Prostate gland (tissue), 2 donors: Measurements from ENCODE around the gene GPC5. TPM values are rescaled to one million over a fixed set of nuclear protein-coding genes. Genes with fewer than 3 reads are reported as not detected.

Experiments
- DNase-seq: peaks from one replicate; pipeline ENCODE4 v3.0.0-alpha.2; 2019; ENCODE audit warnings: low spot score
- H3K27ac ChIP-seq, 2 donors: fragments of 200-600 bp; sonication (generic); 2 replicates each; pipeline ENCODE4 v1.5.1; 2017 to 2019
- H3K27me3 ChIP-seq: fragments of 200-600 bp; sonication (generic); replicated peaks from 2 replicates; pipeline ENCODE4 v1.5.1; 2019; ENCODE audit not compliant: insufficient read depth
- H3K36me3 ChIP-seq, 2 donors: fragments of 200-600 bp; sonication (generic); 1 replicate in 1 of 2; 2 replicates in 1 of 2; pipeline versions ENCODE4 v1.5.1 to v1.8.1; 2017 to 2019
- H3K4me1 ChIP-seq: fragments of 200-600 bp; sonication (generic); replicated peaks from 2 replicates; pipeline ENCODE4 v1.5.1; 2019
- H3K4me3 ChIP-seq, 2 donors: fragments of 200-600 bp; sonication (generic); 2 replicates each; pipeline ENCODE4 v1.5.1; 2017 to 2019
- H3K9me3 ChIP-seq: fragments of 200-600 bp; sonication (generic); 2 replicates; pipeline ENCODE4 v1.5.1; 2017
- CTCF ChIP-seq, 4 experiments: fragments of 200-600 bp in 2 of 4; fragments of 450-650 bp in 2 of 4; sonication (generic) in 2 of 4; IDR thresholded peaks; 1 replicate in 3 of 4; 2 replicates in 1 of 4; pipeline ENCODE4 v1.5.1; 2016 to 2019; ENCODE audit warnings: antibody characterized with exemption in 4 of 4, mild to moderate bottlenecking in 2 of 4, moderate library complexity in 2 of 4
- POLR2A ChIP-seq: fragments of 450-650 bp; IDR thresholded peaks from one replicate; pipeline ENCODE4 v1.6.1; 2016; ENCODE audit warnings: antibody characterized with exemption, mild to moderate bottlenecking
- POLR2AphosphoS5 ChIP-seq: sonication (generic); formaldehyde crosslinking; IDR thresholded peaks from one replicate; pipeline ENCODE4 v1.6.1; 2017; ENCODE audit warnings: antibody characterized with exemption
- WGBS: methylation state at CpG from one replicate; pipeline ENCODE4 v1.1.5; 2018; 5-methylcytosine and 5-hydroxymethylcytosine counted together
- intact Hi-C: fragments of 100-400 bp; cut with DNase I; formaldehyde crosslinking; loops from one replicate; pipeline ENCODE4 v1.14.2; 2022
- total RNA-seq, 2 donors: library from RNA; depleted of rRNA; stranded (reverse); fragments of >200 nt; gene quantifications; one replicate each; pipeline ENCODE4 v1.1.0, GENCODE V29; 2016

GPC5 gene
- total RNA-seq, 2 donors from 2014 or later, result 0.23 to 35.0 TPM

- intact Hi-C loops, result no loop called here
- H3K27ac ChIP-seq, result no peak overlapping the region
Observed at GRCh38 chr13:91491980-91492379, 93.6 kb downstream of the GPC5 start.

GRCh38 chr13:91493442-91493841 lies 95.0 kb downstream of the GPC5 start:
- intact Hi-C loops, result no loop called here

More at GRCh38 chr13:91491980-91492379, 93.6 kb downstream of the GPC5 start:
- TF ChIP-seq POLR2A, result no peak
- no peak for TF ChIP-seq POLR2AphosphoS5
- no peak for TF ChIP-seq CTCF (IDR thresholded peaks at IDR 0.05)
- WGBS, result 44% methylated on average over 2 of the region's 2 CpGs
- no peaks in the 10 kb centered on the region for H3K36me3 ChIP-seq
- DNase-seq, result no peak
- H3K9me3 ChIP-seq, result no peaks in the 10 kb centered on the region
- no peaks in the 10 kb centered on the region for H3K4me1 ChIP-seq
- no peak overlapping the region for H3K4me3 ChIP-seq
- no peaks in the 10 kb centered on the region for H3K27me3 ChIP-seq

GRCh38 chr13:91498298-91498697 lies 99.9 kb downstream of the GPC5 start:
- 69% methylated on average over 5 of the region's 5 CpGs for WGBS
- H3K36me3 ChIP-seq, result no peaks in the 10 kb centered on the region
- H3K27ac ChIP-seq, result no peak overlapping the region
- intact Hi-C loops, result no loop called here
- no peaks in the 10 kb centered on the region for H3K9me3 ChIP-seq
- no peak for DNase-seq
- no peak overlapping the region for H3K4me3 ChIP-seq
- TF ChIP-seq POLR2AphosphoS5, result no peak
- no peaks in the 10 kb centered on the region for H3K4me1 ChIP-seq
- no peaks in the 10 kb centered on the region for H3K27me3 ChIP-seq

More at GRCh38 chr13:91493442-91493841, 95.0 kb downstream of the GPC5 start:
- Histone ChIP-seq H3K27ac (no peak overlapping the region), H3K36me3 (no peaks in the 10 kb centered on the region), H3K9me3 (no peaks in the 10 kb centered on the region), H3K4me3 (no peak overlapping the region), H3K27me3 (no peaks in the 10 kb centered on the region), H3K4me1 (no peaks in the 10 kb centered on the region)
- TF ChIP-seq POLR2A (no peak), CTCF (IDR thresholded peaks at IDR 0.05) (no peak), POLR2AphosphoS5 (no peak)
- no peak for DNase-seq
- 89% methylated on average over 5 of the region's 5 CpGs for whole genome bisulfite sequencing

GRCh38 chr13:91504216-91504615 lies 105.8 kb downstream of the GPC5 start:
- no peaks in the 10 kb centered on the region for H3K9me3 ChIP-seq
- intact Hi-C loops, result no loop called here
- no peaks in the 10 kb centered on the region for H3K4me1 ChIP-seq
- H3K27me3 ChIP-seq, result no peaks in the 10 kb centered on the region
- no peaks in the 10 kb centered on the region for H3K36me3 ChIP-seq
- no peak overlapping the region for H3K27ac ChIP-seq
- 94% methylated on average over 2 of the region's 2 CpGs for WGBS
- DNase-seq, result no peak
- H3K4me3 ChIP-seq, result no peak overlapping the region
- TF ChIP-seq CTCF (IDR thresholded peaks at IDR 0.05) (no peak), POLR2A (no peak), POLR2AphosphoS5 (no peak)

GRCh38 chr13:91506759-91507158 lies 108.3 kb downstream of the GPC5 start:
- Histone ChIP-seq H3K27me3 (no peaks in the 10 kb centered on the region), H3K9me3 (no peaks in the 10 kb centered on the region), H3K4me3 (no peak overlapping the region), H3K36me3 (no peaks in the 10 kb centered on the region), H3K4me1 (no peaks in the 10 kb centered on the region), H3K27ac (no peak overlapping the region)
- no peak for DNase-seq
- TF ChIP-seq CTCF (IDR thresholded peaks at IDR 0.05) (no peak), POLR2A (no peak), POLR2AphosphoS5 (no peak)
- intact Hi-C loops, result no loop called here
